K562 (cell line): ENCODE results near the gene KIF3A. TPM values are rescaled to one million over a fixed set of nuclear protein-coding genes. Genes with fewer than 3 reads are reported as not detected.

Source experiments
- ADNP ChIP-seq: fragments of 200-800 bp; sonication (Bioruptor generic); IDR thresholded peaks from 2 replicates; pipeline ENCODE4 v1.6.1; 2016; ENCODE audit warnings: missing genetic modification characterization, missing compliant biosample characterization
- EHMT2 ChIP-seq: fragments of 450-650 bp; IDR thresholded peaks from 2 replicates; pipeline ENCODE4 v1.6.1; 2018; ENCODE audit warnings: antibody characterized with exemption
- MECOM ChIP-seq: fragments of 250-450 bp; sonication (Bioruptor Pico); IDR thresholded peaks from 2 replicates; pipeline ENCODE4 v1.8.0; 2022; ENCODE audit warnings: inconsistent platforms
- SNRNP70 ChIP-seq: fragments of 200-400 bp; formaldehyde crosslinking; optimal IDR thresholded peaks from 2 replicates; pipeline ENCODE3; 2017; ENCODE audit warnings: low read depth, low read length
- XRCC4 ChIP-seq: IDR thresholded peaks from one replicate; pipeline ENCODE4 v1.6.1; 2011; ENCODE audit not compliant: insufficient read depth, insufficient read length; ENCODE audit errors: extremely low read depth
- ZFX ChIP-seq: sonication (generic); formaldehyde crosslinking; IDR thresholded peaks from 2 replicates; pipeline ENCODE4 v1.8.0; 2022; ENCODE audit warnings: mild to moderate bottlenecking, missing genetic modification reagents, moderate library complexity
- ZNF134 ChIP-seq: fragments of 250-450 bp; sonication (Bioruptor Pico); conservative IDR thresholded peaks from 2 replicates; pipeline ENCODE4 v1.4.0; 2020
- ZNF212 ChIP-seq: fragments of 450-650 bp; formaldehyde crosslinking; IDR thresholded peaks from 2 replicates; pipeline ENCODE4 v1.4.0; 2020; ENCODE audit warnings: mild to moderate bottlenecking
- ZNF785 ChIP-seq: fragments of 250-450 bp; sonication (Bioruptor Pico); IDR thresholded peaks from 2 replicates; pipeline ENCODE4 v1.4.0; 2020; ENCODE audit warnings: mild to moderate bottlenecking
- polyA plus RNA-seq, 8 experiments: library from polyadenylated mRNA; depleted of rRNA in 4 of 8; stranded (reverse) in 5 of 8; unstranded in 3 of 8; fragments of >200 nt; fragmentation: Nextera tagmentation in 2 of 8; fragmentation: Illumina TruSeq in 1 of 8; extraction: Ambion mirVana in 2 of 8; extraction: Trizol in 1 of 8; gene quantifications; 2 replicates each; pipeline versions ENCODE4 v1.2.1 to v1.2.3, GENCODE V29; 2011 to 2014; ENCODE audit warnings: inconsistent platforms in 1 of 8, missing spikeins in 1 of 8
- total RNA-seq, 7 experiments: library from RNA; depleted of rRNA in 6 of 7; stranded (reverse); fragments of >200 nt in 6 of 7; fragmentation: Illumina TruSeq in 2 of 7; extraction: Trizol in 2 of 7; gene quantifications; 2 replicates each; pipeline versions ENCODE4 v1.2.1 to v1.2.3, GENCODE V29; 2011 to 2021; ENCODE audit warnings: low replicate concordance in 1 of 7
- TF ChIP-seq, protein P1 (sequence below), 3 experiments: IDR thresholded peaks in 2 of 3; conservative IDR thresholded peaks in 1 of 3; 2 replicates each; pipeline ENCODE4 v1.5.1; 2011 to 2012; ENCODE audit warnings: low read length in 3 of 3, mild to moderate bottlenecking in 3 of 3, control low read depth in 2 of 3, improper control_type of control experiment in 1 of 3, inconsistent platforms in 1 of 3, low read depth in 1 of 3, mixed read lengths in 1 of 3, moderate library complexity in 1 of 3; ENCODE audit not compliant: insufficient read depth in 2 of 3
- TF ChIP-seq, protein P2 (sequence below): fragments of 450-650 bp; formaldehyde crosslinking; IDR thresholded peaks from 2 replicates; pipeline ENCODE4 v1.4.0; 2020; ENCODE audit warnings: mild to moderate bottlenecking, moderate library complexity
- TF ChIP-seq, protein P3 (sequence below), 2 experiments: fragments of 450-650 bp; formaldehyde crosslinking in 1 of 2; IDR thresholded peaks; 2 replicates each; pipeline versions ENCODE4 v1.4.0 to v1.6.1; 2014 to 2020; ENCODE audit warnings: mild to moderate bottlenecking in 2 of 2, borderline replicate concordance in 1 of 2, low read depth in 1 of 2
- TF ChIP-seq, protein P4 (sequence below), 2 experiments: fragments of 450-650 bp in 1 of 2; sonication (generic) in 1 of 2; formaldehyde crosslinking; conservative IDR thresholded peaks; 2 replicates each; pipeline versions ENCODE4 v1.4.0 to v1.8.1; 2020 to 2022; ENCODE audit warnings: mild to moderate bottlenecking in 1 of 2, missing genetic modification reagents in 1 of 2

Gene KIF3A
- total and polyA plus RNA-seq, 9 of the 15 experiments (the other 6 are each of a cell fraction or from before 2014, with no cell fraction given): 1.5 to 7.8 (median 6.0) TPM

DNA sequence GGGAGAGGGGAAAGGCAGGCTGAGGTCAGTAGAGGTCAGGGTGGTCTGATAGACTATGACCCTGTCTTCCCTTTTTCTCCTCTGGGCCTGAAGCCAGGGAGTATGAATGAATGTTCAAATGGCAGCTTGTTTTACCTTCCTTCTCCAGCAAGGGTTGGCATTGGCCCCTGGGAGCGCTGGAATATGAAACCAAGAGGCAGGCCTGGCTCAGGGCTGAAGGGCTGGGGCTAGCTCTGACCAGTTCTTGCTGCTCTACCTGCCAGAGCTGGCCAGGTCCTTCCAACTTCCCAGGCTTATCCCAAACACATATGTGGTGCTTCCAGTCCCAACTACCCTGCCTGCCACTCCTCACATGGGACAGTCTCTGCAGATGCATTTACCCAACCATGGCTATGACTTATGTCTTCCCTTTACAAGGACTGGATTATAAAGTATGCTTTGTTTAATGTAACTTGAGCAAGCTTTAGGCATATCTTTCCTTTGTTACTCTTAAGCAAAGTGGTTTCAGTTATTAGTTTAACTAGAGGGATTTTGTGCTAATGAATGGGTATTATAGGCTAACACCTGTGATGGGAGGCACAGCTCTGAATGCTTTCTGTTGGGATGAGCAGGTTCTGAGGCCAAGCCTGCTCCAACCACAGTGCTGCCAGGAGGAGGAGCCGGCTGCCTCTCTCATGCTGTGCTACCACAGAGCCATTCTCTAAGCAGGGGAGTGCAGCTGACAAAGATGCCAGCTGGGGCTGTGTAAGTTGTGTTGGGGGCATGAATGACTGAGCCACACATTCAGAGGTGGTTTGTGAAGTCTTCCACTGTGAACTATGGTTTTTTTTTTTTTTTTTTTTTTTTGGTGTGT lies 16.0 kb upstream of the KIF3A start (continued):
- TF ChIP-seq ADNP (no peak), XRCC4 (no peak), ZNF134 (no peak), EHMT2 (no peak), ZNF785 (CRISPR knock-in tag) (no peak), ZNF212 (CRISPR knock-in tag) (no peak), SNRNP70 (no peak), ZFX (no peak), MECOM (CRISPR knock-in tag) (no peak)
- TF ChIP-seq, protein P1, sequence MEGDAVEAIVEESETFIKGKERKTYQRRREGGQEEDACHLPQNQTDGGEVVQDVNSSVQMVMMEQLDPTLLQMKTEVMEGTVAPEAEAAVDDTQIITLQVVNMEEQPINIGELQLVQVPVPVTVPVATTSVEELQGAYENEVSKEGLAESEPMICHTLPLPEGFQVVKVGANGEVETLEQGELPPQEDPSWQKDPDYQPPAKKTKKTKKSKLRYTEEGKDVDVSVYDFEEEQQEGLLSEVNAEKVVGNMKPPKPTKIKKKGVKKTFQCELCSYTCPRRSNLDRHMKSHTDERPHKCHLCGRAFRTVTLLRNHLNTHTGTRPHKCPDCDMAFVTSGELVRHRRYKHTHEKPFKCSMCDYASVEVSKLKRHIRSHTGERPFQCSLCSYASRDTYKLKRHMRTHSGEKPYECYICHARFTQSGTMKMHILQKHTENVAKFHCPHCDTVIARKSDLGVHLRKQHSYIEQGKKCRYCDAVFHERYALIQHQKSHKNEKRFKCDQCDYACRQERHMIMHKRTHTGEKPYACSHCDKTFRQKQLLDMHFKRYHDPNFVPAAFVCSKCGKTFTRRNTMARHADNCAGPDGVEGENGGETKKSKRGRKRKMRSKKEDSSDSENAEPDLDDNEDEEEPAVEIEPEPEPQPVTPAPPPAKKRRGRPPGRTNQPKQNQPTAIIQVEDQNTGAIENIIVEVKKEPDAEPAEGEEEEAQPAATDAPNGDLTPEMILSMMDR (IDR thresholded peaks at IDR 0.05 in 2 of 3, conservative IDR thresholded peaks at IDR 0.05 in 1 of 3; ENCODE audit: insufficient read depth in 2 of 3, low read depth in 1 of 3, low read length in 3 of 3): peak; percentile 25 to 43 (median 40); a peak in 2 of 6 replicates
- TF ChIP-seq, protein P2, sequence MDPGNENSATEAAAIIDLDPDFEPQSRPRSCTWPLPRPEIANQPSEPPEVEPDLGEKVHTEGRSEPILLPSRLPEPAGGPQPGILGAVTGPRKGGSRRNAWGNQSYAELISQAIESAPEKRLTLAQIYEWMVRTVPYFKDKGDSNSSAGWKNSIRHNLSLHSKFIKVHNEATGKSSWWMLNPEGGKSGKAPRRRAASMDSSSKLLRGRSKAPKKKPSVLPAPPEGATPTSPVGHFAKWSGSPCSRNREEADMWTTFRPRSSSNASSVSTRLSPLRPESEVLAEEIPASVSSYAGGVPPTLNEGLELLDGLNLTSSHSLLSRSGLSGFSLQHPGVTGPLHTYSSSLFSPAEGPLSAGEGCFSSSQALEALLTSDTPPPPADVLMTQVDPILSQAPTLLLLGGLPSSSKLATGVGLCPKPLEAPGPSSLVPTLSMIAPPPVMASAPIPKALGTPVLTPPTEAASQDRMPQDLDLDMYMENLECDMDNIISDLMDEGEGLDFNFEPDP: no peak
- TF ChIP-seq, protein P3, sequence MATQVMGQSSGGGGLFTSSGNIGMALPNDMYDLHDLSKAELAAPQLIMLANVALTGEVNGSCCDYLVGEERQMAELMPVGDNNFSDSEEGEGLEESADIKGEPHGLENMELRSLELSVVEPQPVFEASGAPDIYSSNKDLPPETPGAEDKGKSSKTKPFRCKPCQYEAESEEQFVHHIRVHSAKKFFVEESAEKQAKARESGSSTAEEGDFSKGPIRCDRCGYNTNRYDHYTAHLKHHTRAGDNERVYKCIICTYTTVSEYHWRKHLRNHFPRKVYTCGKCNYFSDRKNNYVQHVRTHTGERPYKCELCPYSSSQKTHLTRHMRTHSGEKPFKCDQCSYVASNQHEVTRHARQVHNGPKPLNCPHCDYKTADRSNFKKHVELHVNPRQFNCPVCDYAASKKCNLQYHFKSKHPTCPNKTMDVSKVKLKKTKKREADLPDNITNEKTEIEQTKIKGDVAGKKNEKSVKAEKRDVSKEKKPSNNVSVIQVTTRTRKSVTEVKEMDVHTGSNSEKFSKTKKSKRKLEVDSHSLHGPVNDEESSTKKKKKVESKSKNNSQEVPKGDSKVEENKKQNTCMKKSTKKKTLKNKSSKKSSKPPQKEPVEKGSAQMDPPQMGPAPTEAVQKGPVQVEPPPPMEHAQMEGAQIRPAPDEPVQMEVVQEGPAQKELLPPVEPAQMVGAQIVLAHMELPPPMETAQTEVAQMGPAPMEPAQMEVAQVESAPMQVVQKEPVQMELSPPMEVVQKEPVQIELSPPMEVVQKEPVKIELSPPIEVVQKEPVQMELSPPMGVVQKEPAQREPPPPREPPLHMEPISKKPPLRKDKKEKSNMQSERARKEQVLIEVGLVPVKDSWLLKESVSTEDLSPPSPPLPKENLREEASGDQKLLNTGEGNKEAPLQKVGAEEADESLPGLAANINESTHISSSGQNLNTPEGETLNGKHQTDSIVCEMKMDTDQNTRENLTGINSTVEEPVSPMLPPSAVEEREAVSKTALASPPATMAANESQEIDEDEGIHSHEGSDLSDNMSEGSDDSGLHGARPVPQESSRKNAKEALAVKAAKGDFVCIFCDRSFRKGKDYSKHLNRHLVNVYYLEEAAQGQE (IDR thresholded peaks at IDR 0.05; ENCODE audit: borderline replicate concordance): 0 out of 2 replicates have a peak, but pooled peaks have one; percentile 17
- TF ChIP-seq, protein P3 (CRISPR knock-in tag; IDR thresholded peaks at IDR 0.05; ENCODE audit: low read depth): no peak
- TF ChIP-seq, protein P4, sequence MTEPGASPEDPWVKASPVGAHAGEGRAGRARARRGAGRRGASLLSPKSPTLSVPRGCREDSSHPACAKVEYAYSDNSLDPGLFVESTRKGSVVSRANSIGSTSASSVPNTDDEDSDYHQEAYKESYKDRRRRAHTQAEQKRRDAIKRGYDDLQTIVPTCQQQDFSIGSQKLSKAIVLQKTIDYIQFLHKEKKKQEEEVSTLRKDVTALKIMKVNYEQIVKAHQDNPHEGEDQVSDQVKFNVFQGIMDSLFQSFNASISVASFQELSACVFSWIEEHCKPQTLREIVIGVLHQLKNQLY (CRISPR knock-in tag; conservative IDR thresholded peaks at IDR 0.05): no peak
